ENCODE measurements around the gene IZUMO3.
"Not testable (repeated sequence)": the region's sequence is repeated elsewhere in the genome, so short reads cannot be mapped to it uniquely, and the experiment has no call there.

Gene IZUMO3

GRCh38 chr9:24545847-24546522 lies at the start of gene IZUMO3:
TSS of gene IZUMO3 (minus strand) at chr9:24545897. CDS start at chr9:24545649, 248 bp downstream.
- no peak for DNase-seq

DNA sequence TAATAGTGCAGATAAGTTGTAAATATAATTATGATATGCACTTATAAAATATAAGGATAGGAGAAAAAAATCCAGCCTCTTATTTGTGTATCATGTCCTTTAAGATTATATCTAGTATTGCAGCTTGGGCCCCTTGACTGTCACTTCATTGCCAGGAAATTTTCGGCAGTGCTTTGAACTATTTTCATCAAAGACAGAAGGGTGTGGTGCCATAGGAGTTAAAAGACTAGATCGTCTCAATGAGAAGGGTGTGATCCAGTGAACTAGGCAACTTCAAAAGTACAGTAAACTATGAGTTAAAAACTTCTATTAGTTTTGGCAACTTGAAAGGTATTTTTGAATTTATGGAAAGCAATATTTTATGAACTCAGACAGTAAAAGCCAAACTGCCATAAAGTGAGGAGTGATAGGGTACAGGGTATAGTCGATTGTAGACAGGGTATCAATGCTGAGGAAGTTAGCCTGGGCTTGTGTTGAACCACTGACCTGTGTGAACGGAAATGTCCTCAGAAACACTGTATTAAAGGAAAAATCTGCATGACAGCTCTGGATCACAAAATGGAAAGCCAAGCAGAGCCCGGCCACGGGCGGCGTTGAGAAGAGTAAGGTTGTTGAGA lies 48.6 kb upstream of the IZUMO3 start:
- no peak for DNase-seq

- DNase-seq: no peak
Measured at GRCh38 chr9:24590432-24590831, 44.7 kb upstream of the IZUMO3 start.

DNA sequence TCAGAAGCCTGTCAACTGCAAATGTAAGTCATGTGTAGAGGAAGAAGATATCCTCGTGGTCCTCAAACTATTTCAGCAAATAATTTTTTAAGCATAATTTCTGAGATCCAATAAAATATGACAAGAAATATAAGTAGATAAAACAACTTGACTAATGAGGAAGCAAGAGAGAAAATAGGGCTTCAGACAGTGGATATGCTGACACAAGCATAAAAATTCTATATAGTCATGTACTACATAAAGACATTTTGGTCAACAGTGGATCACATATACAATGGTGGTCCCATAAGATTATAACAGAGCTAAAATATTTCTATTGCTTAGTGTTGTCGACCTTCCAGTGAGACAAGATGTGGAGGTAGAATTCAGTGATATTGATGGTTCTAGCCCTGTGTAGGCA lies 42.2 kb upstream of the IZUMO3 start:
- DNase-seq: no peak

DNA sequence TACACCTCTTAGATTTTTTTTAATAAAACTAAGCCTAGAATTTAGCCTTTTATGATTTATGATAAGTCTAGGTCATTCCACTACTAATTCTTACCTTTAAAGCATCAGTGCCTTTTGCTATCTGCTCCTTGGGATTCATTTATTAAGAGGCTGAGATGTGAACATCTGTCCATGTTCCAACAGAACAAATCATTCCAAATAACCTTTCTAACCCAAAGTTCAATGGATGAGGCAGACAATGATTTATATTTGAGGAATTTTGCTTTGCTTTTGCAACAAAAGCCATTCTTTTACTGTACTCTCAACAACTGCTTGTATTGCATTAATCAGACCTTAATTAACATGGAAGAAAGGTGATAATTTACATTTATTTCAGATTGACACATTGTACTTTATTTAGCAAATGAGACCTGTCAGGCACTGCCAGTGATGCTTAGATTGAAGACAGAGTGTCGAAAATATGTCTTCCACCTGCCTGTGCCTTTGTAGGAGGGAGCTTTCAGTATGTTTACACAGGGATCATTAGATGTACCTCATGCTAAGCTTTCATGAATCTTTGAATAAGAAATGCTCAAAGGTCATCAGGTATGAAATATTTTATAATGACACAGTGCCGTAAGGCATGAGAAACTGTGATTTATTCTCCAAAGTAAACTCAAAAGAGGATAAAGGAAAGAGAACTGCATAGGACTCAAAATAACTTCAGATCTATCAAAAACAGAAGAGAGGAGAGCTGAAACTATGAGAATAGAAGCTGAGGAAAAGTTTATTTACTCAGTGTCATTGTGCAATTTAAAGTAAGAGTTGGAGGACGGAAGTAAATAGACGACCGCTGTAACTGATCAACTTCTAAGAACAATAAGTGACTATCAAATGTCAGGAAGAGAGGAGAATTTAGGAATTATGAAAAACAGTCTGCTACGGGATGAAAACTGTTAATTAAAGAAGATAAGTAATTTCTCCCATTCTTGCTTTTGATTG lies 36.7 kb upstream of the IZUMO3 start:
- DNase-seq: no peak

DNA sequence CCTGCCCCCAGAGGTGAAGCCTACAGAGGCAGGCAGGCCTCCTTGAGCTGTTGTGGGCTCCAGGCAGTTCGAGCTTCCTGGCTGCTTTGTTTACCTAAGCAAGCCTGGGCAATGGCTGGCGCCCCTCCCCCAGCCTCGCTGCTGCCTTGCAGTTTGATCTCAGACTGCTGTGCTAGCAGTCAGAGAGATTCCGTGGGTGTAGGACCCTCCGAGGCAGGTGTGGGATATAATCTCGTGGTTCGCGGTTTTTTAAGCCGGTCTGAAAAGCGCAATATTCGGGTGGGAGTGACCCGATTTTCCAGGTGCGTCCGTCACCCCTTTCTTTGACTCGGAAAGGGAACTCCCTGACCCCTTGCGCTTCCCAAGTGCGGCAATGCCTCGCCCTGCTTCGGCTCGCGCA lies 34.3 kb upstream of the IZUMO3 start:
- not testable (repeated sequence) for DNase-seq

DNA sequence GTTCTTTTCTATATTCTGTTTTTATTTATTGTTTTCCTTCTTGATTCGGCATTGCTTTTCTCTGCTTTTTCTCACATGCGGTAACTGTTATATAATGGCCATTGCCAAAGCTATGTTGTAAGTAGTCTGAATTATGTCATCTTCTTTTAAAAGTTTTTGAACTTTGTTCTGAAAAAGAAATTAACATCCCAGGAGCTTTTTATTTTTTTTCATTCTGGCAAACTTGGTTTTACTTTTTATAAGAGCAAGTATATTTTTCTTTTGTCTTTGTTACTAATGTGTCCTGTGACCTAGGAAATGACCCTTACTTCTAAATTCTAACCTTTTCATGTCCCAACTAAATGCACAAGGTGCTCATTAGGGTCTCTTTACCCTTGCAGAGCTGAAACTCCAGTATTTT lies 26.7 kb upstream of the IZUMO3 start:
- no peak for DNase-seq

DNA sequence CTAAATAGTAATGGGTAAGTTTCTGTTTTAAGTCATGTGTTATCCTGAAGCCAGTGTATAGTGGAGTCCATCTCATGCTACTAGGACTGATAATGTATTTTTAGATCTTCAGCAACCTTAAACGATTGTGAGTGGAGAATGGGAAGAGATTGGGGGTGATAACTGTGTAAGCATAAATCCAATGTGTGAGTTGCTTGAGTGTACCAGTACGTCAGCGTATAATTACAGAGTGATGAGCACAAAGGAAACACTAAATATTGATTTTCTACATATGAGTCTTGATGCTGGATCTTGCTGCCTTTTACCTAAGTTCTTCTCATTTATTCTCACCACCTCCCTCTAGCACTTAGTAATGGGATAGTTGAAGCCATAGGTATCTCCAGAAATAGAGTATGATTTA lies 16.3 kb upstream of the IZUMO3 start:
- DNase-seq: no peak

DNA sequence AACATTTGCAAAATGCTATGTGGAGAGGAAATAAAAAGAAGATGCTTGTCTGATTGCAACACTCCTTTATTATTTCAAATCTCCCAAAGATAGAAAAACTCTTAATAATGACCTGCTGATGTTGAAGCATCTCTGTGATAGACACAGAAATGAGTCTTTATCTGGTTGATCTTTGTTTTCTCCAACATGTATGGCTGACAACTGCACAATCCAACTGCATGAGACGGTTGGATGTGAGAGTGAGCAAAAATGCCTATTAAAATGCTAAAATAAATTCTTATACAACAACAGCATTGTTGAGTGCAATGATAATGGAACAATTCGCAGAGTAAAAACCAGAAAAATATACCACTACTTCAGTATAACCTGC lies 7.5 kb upstream of the IZUMO3 start:
- no peak for DNase-seq

DNA sequence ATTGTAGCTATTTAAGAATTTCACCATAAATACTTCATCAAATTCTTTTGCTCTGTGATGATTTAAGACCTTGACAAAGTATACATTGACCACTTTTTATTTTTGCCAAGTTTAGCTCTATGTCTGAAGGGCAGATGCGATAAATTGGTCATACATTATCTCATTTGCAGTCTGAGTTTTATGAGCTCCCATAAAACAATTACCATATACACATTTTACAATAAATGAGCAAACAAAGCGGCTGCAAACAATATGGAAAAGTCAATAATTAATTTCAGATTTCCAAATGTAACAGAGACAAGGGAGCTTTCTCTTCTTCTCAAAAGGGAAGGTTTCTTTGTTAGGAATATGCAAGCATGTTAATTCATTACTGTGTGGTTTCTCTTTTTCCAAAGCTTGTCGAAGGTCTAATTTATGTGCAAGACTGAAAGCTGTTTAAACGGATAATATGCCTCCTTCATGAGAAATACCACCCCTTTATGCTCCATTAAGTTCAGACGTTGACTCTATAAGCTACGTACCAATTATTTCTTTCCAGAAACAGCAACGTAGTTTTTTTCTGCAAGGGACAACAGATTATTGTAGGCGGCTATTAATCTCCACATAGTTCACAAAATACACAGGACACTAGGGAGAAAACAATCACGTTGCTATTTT lies 7.0 kb upstream of the IZUMO3 start:
- no peak for DNase-seq

DNA sequence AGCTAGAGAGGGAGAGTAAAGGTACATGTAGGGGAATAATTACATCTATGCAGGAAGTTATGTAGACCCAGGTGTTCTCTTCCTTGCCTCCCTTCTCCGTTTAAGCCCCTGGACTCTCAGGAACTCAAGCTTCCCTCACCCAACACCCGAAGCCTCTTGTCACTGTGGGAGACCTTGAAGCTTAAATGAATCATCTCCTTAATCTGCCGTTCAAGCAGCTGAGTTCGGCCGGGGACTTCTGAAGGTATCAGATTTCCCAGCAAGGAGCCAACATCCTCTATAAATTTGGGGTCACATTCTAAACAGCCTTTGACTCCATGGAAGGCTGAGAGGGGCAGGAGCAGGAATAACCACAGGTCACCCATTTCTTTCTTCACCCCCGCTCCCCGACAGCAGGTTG lies 412 bp downstream of the IZUMO3 start:
- no peak for DNase-seq

DNA sequence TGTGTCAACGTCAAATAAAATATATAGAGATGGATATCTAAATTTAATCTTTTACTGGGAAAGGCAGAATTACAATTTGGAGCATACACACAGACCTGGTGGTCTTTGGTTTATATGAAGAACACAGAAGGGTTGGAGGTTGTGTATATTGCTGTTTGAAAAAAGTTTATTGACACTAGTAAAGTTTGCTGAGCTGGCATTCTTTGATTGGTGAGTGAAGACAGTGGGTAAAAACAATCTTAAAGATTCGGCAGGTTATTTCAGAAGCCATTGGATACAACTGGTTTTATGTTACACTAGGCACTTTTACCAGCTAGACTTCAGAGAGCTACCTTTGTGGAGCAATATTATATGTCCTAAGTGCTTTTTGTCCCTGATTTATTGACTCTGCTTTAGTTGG lies 27.2 kb downstream of the IZUMO3 start:
- no peak for DNase-seq

DNA sequence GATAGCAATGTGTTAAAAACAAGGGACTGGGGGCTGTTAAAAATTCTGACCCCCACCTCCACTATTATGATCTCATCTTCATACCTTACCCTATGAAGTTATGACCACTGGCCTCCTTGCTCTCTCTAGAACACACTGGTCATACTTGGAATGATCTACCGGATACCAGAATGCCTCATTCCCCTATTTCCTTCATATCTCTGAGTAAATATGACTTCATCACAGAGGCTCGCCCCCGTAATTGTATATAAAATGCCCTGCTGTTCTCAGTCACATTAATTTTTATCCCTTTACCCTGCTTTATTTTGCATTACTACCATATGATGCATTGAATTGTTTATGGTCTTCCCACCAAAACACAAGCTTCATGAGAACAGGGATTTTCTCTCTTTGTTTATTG lies 29.2 kb downstream of the IZUMO3 start:
- DNase-seq: no peak

DNA sequence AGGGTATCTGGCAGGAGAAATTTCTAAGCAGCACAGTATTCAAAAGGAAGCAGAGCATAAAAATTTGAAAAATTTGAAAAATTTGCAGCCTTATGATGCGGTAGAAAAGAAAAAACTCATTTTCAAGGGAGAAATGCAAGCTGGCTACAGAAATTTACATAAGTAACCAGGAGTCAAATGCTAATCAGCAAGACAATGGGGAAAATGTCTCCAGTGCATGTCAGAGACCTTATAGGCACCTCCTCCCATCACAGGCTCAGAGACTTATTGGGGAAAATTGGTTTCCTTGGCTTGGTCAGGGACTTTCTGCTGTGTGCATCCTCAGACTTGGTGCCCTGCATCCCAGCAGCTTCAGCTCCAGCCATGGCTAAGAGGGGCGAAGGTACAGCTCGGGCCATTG lies 35.8 kb downstream of the IZUMO3 start:
- no peak for DNase-seq

DNA sequence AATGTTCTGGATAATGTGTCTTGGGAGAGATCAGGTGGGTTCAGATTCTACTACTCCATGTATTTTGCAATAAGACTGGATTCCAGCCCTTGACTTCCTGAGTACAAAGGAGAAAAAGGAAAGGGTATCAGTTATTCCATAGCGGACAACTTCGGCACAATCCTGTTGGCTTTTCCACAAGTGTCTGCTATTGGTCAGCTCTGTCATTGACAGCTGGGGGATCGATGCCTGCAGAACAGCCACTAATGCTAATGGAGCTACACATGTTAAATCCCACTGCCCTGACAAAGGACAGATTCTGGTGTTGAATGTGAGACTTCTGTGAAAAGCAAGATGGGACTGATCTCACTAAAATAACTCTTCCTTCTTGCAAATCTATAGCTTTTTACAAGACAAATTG lies 41.2 kb downstream of the IZUMO3 start:
- DNase-seq: no peak

- no peak for DNase-seq
Measured at GRCh38 chr9:24502206-24502937, 43.3 kb downstream of the IZUMO3 start.

DNA sequence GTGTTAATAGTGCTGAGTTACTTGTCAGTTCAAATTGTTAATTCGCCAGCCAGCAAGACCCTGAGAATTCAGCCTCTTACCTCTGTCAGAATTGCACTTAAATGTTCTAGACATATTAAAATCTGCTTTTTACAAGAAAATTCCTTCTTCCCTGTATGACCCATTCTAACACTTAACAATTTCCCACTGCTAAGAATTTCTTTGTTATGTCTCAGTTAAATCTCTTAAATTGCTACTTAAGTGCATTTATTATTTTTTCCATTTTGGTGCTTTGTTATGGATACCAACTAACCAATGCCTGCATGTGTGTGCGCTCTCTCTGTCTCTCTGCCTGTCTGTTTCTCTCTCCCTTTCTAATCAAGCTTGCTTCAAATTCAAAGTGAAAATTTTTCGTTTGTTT lies 44.9 kb downstream of the IZUMO3 start:
- DNase-seq: no peak

GRCh38 chr9:24498632-24499031 lies 47.1 kb downstream of the IZUMO3 start:
- DNase-seq: no peak

DNA sequence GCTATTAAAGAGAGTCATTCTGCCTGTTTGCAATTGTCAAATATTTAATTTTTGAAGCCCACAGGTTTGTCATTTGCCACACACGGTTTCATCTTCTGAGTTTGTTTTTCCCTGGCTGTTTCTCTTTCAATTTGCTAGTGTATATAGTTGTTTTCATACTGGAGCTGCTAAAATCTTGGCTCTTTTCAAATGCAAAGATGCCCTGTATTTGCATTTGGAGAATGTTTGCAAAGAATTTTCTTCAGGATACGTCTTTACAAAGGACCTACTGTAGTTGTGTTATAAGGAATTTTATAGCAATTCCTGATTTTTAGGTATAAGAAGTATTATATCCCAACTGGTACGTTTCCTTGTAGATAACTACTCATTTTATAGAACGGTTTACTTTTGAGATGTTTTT lies 48.0 kb downstream of the IZUMO3 start:
- no peak for DNase-seq
